ENCODE data around the gene GM2A. TPM values are rescaled to one million over a fixed set of nuclear protein-coding genes. Genes with fewer than 3 reads are reported as not detected.
A peak's percentile ranks its signal among the peaks of the same experiment; 100 is the strongest.

GM2A gene
- total and polyA plus RNA-seq, 2 experiments from 2014 or later = 14.9 to 27.6 TPM

GRCh38 chr5:151224372-151224771 lies 28.6 kb upstream of the GM2A start:
- Histone ChIP-seq H3K36me3 (replicated peaks; ENCODE audit: insufficient read depth, low read depth) (no peaks in the 10 kb centered on the region), H3K4me3 (peak overlapping the region; percentile 87), H3K27me3 (no peaks in the 10 kb centered on the region), H3K27ac (no peak overlapping the region), H3K4me1 (ENCODE audit: insufficient read depth) (peaks cover 5% of the 10 kb centered on the region), H3K9me3 (ENCODE audit: low read depth) (no peaks in the 10 kb centered on the region), H4K20me1 (ENCODE audit: insufficient read depth, poor library complexity, severe bottlenecking) (no peaks in the 10 kb centered on the region), H3K4me2 (peak overlapping the region; percentile 90), H2AFZ (peak overlapping the region; percentile 92), H3K9me2 (replicated peaks; ENCODE audit: insufficient read depth) (no peaks in the 10 kb centered on the region), H3K79me2 (peaks cover 17% of the 10 kb centered on the region)
- TF ChIP-seq CTCF (IDR thresholded peaks at IDR 0.05; ENCODE audit: poor library complexity) = no peak
- TF ChIP-seq EZH2phosphoT487 (IDR thresholded peaks at IDR 0.05; ENCODE audit: low read depth, severe bottlenecking, unreplicated experiment) = no peak
- no peak for DNase-seq (ENCODE audit: low spot score)
- 93% methylated on average over 6 of the region's 6 CpGs for WGBS (ENCODE audit: low lambda C conversion rate, missing lambda C conversion rate)

GRCh38 chr5:151225071-151225470 lies 27.9 kb upstream of the GM2A start:
- Histone ChIP-seq H3K9me2 (replicated peaks; ENCODE audit: insufficient read depth) (no peaks in the 10 kb centered on the region), H3K79me2 (peaks cover 15% of the 10 kb centered on the region), H3K27ac (no peak overlapping the region), H3K36me3 (replicated peaks; ENCODE audit: insufficient read depth, low read depth) (no peaks in the 10 kb centered on the region), H3K4me2 (no peak overlapping the region), H3K9me3 (ENCODE audit: low read depth) (no peaks in the 10 kb centered on the region), H3K4me3 (no peak overlapping the region), H3K4me1 (ENCODE audit: insufficient read depth) (peaks cover 5% of the 10 kb centered on the region), H3K27me3 (no peaks in the 10 kb centered on the region), H2AFZ (no peak overlapping the region), H4K20me1 (ENCODE audit: insufficient read depth, poor library complexity, severe bottlenecking) (no peaks in the 10 kb centered on the region)
- TF ChIP-seq CTCF (IDR thresholded peaks at IDR 0.05; ENCODE audit: poor library complexity) (no peak), EZH2phosphoT487 (IDR thresholded peaks at IDR 0.05; ENCODE audit: low read depth, severe bottlenecking, unreplicated experiment) (no peak), EZH2 (IDR thresholded peaks at IDR 0.05; ENCODE audit: borderline replicate concordance) (no peak)
- 98% methylated on average over 4 of the region's 4 CpGs for WGBS (ENCODE audit: low lambda C conversion rate, missing lambda C conversion rate)
- DNase-seq (ENCODE audit: low spot score) = no peak

GRCh38 chr5:151225475-151225874 lies 27.5 kb upstream of the GM2A start:
- H3K4me1 ChIP-seq (ENCODE audit: insufficient read depth) = peaks cover 5% of the 10 kb centered on the region
- H2AFZ ChIP-seq = no peak overlapping the region
- WGBS (ENCODE audit: low lambda C conversion rate, missing lambda C conversion rate) = 68% methylated on average over 5 of the region's 5 CpGs
- no peaks in the 10 kb centered on the region for H4K20me1 ChIP-seq (ENCODE audit: insufficient read depth, poor library complexity, severe bottlenecking)
- H3K27ac ChIP-seq = no peak overlapping the region
- H3K9me2 ChIP-seq (replicated peaks; ENCODE audit: insufficient read depth) = no peaks in the 10 kb centered on the region
- TF ChIP-seq EZH2phosphoT487 (IDR thresholded peaks at IDR 0.05; ENCODE audit: low read depth, severe bottlenecking, unreplicated experiment) (no peak), CTCF (IDR thresholded peaks at IDR 0.05; ENCODE audit: poor library complexity) (no peak), EZH2 (IDR thresholded peaks at IDR 0.05; ENCODE audit: borderline replicate concordance) (no peak)
- no peak overlapping the region for H3K4me2 ChIP-seq
- DNase-seq (ENCODE audit: low spot score) = no peak
- no peaks in the 10 kb centered on the region for H3K27me3 ChIP-seq
- H3K9me3 ChIP-seq (ENCODE audit: low read depth) = no peaks in the 10 kb centered on the region
- no peaks in the 10 kb centered on the region for H3K36me3 ChIP-seq (replicated peaks; ENCODE audit: insufficient read depth, low read depth)
- H3K79me2 ChIP-seq = peaks cover 15% of the 10 kb centered on the region
- H3K4me3 ChIP-seq = no peak overlapping the region

- no peak for TF ChIP-seq CTCF (IDR thresholded peaks at IDR 0.05; ENCODE audit: poor library complexity)
- TF ChIP-seq EZH2phosphoT487 (IDR thresholded peaks at IDR 0.05; ENCODE audit: low read depth, severe bottlenecking, unreplicated experiment) = no peak
- TF ChIP-seq EZH2 (IDR thresholded peaks at IDR 0.05; ENCODE audit: borderline replicate concordance) = no peak
- Histone ChIP-seq H3K4me1 (ENCODE audit: insufficient read depth) (no peaks in the 10 kb centered on the region), H3K4me2 (no peak overlapping the region), H3K79me2 (no peaks in the 10 kb centered on the region), H4K20me1 (ENCODE audit: insufficient read depth, poor library complexity, severe bottlenecking) (no peaks in the 10 kb centered on the region), H3K4me3 (no peak overlapping the region), H3K27me3 (no peaks in the 10 kb centered on the region), H3K27ac (no peak overlapping the region), H3K9me2 (replicated peaks; ENCODE audit: insufficient read depth) (no peaks in the 10 kb centered on the region), H3K36me3 (replicated peaks; ENCODE audit: insufficient read depth, low read depth) (no peaks in the 10 kb centered on the region), H2AFZ (no peak overlapping the region), H3K9me3 (ENCODE audit: low read depth) (no peaks in the 10 kb centered on the region)
- WGBS (ENCODE audit: low lambda C conversion rate, missing lambda C conversion rate) = 68% methylated on average over 6 of the region's 6 CpGs
- no peak for DNase-seq (ENCODE audit: low spot score)
Measured at GRCh38 chr5:151227918-151228447, 25.0 kb upstream of the GM2A start.
